GOT3 (cell line): ENCODE results near the gene PAPLN.

Source experiments
- DNase-seq: peaks from one replicate; lab custom pipeline; 2025; ENCODE audit warnings: mixed read lengths; lab: John Stamatoyannopoulos, UW

PAPLN gene

DNA sequence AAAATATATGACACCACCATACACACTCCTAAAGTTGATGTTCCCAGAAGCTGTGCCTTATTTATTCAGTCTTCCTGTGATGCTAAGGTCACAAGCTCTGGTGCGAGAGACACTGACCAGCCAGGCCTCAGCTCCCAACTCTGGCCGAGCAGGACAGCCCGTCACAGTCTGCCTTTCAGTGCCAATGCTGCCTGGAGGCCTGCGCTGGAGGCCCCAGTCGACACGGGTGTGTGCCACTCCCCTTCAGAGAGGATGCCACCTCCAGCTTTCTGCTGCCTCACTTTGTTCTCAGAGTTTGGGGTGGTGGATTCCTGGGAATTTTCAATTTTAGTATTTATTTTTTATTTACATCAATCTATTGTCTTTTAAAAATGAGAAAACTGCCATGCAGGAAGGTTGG, 7.3 kb upstream of the PAPLN start:
- DNase-seq = no peak

DNA sequence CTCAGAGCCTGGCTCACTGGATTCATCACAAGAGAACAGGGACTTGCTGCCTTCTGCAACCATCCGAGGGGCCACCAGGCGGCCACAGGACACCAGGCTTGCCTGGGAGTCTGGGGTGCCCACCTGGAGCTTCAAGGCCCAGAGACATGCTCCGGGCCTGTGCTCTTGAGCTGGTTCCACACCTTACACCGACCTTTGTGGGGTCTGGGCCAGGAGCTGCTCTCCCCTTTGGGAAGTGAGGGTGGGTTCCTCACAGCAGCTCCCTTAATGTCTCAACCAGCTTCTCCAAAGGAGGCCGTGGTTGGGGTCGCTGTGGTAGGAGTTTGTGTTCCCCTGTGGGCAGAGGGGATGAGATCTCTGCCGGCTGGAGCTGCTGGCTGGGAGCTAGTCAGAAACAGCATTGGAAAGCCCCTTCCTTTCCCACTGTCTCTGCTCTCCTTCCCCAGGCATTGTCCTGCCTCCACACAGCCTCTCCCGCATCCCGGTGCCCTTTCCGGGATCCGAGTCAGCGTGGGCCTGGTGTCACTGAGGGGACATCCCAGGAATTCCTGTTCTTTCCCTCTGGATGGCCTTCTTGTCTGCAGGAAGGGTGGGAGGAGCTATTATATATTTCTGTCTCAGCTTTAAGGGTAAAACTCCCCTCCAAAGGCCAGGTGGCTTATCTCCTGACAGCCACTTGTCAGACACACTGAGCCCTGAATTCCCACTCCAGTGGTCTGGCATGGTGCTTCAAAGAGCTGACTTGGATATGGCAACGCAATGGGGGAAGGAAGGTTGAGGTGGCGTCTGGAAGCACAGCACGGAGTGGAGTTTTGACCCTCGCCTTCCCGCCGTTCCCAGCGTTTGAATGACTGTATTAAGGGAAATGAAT, 5.1 kb upstream of the PAPLN start:
- no peak for DNase-seq

DNA sequence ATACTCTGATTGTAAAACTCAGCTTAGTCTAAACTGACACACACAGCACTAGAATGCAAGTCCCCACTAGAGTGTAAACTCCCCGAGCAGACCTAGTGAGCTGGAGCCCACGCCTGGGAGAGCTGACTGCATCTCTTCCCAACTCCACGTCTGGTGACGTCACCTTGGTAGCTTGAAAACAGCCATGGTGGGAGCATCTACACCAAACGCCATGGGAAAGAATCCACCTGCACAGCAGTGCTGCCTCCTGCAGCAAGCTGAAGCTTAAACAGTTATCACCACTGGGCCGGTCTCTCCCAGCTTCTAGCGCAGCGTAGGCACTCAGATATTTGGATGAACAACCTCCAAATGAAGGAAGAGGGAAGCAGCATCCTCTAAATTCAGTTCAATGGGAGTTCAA, 4.3 kb upstream of the PAPLN start:
- DNase-seq = no peak

DNA sequence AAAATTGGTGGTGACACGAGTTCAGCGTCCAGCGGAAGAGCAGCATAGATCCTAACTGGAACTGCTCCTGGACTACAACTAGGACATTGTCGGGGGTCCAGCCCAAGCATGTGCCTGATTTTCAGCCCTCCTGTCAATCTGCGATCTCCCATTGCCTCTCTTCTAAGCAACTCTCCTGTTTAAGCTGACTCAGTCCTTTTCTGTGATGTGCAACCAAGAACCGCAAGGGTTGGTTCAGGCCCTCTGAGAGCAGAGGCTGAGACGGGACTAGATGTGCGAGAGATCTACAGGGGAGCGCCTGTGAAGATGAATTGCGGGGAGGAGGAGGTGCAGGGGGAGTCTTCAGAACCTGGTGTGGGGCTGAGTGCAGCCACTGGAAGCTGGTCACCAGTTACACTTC, 3.7 kb upstream of the PAPLN start:
- no peak for DNase-seq

DNA sequence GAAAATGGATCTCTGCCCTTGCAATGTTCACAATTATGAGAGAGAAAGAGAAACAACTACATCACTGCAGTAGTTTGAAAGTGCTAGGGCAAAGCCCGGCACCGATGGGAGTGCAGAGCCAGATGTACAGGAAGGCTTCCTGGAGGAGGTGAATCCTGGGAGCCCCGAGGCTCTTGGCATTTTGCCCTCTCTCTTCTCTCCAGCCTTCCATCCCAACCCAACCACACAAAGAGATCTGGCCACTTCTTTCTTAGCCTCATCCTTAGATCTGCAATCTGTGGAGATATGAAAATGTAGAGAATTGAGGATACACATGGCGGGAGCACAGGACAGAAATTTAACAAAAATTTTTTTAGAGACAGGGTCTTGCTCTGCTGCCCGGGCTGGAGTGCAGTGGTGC, 3.3 kb upstream of the PAPLN start:
- DNase-seq = no peak

DNA sequence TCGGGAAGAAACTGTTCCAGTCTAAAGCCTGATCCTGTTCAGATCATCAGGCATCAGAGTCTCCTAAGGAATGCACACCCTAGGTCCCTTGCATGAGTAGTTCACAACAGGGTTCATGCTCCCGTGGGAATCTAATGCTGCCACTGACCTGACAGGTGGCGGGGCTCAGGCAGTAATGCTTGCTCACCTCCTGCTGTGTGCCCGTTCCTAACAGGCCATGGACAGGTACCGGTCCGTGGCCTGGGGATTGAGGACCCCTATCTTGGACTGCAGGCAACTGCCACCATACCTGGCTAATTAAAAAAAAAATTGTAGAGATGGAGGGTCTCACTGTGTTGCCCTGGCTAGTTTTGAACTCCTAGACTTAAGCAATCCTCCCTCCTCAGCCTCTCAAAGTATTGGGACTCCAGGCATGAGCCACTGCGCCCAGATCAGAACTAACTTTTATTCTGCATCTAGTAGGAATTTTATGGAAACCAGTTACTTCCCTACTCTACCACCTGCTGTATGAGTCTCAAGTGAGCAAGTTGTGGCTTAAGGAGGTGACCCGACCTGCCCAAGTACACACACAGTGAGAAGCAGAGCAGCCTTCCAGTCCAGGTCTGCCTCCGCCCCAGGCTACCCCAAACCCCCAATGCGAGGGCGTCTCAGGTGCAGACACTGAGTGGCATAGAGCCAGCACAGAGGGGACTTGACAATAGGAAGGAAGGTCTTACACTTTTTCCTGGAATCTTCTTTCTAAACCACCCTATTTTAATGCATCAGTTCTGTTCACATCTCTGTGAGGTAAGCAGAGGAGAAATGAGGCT, 2.5 kb upstream of the PAPLN start:
- no peak for DNase-seq

DNA sequence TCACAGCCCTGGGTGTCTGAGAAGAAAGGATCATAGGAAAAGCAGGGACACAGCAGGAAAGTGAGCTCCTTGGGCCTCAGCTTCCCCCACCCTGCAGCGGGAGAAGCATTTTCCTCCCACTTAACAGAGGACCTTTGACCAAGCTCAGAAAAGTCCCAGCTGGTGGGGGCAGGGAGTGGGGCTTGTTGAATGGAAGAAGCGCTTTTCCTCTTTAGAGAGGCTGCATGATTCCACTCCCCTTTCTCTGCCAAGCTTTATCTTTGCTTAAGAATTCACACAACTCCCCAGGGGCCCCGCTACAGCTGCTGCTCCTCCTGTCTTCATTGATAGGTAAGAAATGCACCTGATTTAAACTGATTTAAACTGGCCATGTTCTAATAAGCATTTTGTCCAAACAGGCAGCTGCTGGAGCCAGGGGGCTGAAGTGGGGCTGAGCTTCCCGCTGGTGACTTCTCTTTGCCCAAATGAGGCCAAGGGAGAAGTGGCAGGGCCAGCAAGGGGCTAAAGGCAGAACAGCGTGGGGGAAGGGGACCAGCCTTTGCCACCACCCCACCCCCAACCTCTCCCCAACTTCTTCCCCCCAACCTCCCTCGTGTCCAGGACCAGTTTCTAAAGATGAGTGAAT, 1.7 kb upstream of the PAPLN start:
- no peak for DNase-seq

DNA sequence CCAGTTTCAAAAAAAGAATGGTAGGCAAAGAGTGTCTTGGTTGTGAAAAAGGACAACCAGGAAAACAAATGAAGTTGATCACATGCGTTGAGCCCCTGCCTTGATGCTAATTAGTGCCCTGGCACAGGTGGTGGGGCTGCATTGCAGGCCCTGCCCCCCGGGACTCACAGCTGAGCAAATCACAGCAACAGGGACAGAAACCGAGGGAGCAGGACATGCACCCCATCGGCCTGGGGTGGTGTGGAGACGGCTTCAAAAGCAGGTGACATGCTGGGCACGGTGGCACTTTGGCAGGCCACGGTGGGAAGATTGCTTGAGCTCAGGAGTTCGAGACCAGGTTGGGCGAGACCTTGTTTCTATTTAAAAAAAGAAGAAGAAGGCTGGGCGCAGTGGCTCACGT, 1.1 kb upstream of the PAPLN start:
- DNase-seq = no peak

DNA sequence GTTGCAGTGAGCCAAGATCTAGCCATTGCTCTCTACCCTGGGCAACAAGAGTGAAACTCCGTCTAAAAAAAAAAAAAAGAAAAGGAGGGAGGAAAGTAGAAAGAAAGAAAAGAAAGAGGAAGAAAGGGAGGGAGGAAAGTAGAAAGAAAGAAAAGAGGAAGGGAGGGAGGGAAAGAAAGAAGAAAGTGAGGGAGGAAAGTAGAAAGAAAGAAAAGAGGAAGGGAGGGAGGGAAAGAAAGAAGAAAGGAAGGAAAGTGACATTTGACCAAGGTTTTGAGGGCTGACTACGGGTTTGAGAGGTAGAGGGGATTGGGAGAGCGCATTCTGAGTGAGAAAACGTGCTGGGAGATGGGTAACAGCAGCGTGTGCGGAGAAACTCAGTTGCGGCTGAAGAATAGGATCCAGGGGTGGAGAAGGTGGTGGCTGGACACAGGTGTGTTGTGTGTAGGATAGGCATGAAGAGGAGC, 521 bp upstream of the PAPLN start:
- DNase-seq = no peak

DNA sequence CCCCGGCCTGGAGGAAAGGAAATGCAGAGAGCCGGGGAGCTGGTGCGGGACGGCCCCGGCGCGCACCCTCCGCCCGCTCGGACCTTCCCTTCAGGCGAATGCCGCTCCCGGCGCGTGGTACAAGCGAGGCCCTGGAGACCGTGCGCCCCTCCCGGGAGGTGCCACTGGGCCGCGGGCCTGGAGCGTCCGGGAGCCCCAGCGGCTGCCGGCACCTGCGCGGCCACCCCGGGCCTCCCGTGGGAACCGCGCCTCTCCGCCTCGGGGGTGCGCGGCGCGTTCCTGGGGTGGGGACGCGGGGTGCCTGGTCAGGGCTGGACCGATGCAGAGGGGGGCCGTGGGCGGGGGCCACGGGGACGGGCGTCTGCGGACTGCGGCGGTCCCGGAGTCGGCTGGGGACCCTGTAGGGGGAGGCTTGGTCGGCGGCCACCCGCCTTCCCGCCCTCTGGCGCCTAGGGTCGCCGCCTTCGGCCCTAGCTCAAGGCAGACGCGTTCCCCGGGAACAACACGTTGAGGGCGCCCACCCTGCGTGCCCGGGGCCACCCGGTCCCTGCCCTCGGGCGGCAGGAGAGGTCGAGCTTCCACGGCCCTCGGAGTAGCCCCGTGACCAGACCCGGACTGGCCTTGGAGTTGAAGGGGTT, 599 bp downstream of the PAPLN start:
- no peak for DNase-seq

DNA sequence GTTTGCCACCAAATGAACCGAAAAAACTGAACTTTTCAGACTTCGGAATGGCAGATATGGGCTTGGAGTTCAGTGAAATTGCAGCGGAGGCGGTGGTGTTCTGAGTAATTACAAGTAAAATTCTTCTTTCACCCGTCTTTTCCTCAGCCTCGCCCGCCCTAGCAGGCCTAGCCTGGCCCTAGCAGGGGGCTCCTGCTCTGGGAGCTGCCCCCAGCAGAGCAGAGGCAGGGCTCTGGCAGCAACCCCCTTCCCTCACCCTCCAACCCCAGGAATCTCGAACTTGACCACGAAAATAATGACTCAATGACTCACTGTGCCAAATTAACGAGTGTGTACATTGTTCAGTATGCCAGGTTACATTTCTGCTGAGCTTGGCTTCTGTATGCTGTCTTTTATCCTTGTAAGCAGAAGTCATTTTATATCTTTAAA, 1.1 kb downstream of the PAPLN start:
- no peak for DNase-seq

DNA sequence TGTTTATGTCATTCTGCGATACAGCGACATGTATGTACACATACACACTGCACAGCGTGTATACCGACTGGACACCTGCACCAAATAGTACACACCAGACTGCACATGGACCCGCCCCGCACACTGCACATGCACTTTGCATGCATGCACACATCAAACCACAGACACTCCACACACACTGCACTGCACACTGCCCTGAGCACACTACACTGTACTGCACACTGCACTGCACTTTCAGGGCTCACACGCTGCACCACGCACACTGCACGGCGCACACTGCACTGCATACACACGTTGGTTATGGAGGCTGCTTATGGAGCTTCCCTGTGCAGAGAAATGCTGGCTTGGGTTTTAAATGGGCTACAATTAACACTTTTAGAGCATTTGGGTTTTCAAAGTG, 1.6 kb downstream of the PAPLN start:
- DNase-seq = no peak

DNA sequence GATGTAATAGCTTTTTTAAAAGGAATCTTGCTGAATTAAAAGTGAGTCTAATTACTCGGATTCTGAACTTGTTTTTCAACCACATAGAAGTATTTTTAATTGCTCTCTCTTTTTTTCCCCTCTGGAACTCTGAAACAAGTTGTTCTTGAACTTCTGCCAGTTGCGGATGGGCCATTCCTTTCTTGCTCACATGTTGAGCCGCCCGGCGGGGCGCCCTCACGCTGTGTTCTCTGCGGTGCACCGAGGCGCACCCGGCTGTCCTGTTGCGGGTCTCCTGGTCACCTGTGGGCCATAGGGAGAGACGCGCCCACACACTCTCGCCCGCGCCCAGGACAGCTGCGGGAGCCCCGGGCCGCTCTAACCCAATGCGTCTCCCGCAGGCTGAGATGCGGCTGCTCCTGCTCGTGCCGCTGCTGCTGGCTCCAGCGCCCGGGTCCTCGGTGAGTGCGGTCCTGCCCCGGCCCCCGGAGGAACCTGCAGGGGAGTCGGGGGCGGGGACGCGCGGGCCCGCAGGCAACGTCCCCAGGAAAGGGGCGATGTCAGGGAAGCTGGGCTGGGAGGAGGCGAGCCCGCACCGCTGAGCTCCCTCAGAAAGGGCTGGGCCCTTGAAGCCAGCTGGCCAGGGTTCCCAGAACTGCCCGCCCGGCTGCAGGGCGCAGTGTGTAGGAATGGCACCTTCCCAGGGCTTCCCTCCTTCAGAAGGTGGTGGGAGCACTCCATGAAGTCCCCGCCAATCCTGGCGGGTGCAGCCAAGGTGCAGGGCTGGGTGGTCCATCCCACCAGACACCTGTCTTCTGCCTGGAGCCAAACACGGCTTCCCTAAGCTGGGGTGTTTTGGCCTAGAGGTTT, 2.3 kb downstream of the PAPLN start:
- no peak for DNase-seq

DNA sequence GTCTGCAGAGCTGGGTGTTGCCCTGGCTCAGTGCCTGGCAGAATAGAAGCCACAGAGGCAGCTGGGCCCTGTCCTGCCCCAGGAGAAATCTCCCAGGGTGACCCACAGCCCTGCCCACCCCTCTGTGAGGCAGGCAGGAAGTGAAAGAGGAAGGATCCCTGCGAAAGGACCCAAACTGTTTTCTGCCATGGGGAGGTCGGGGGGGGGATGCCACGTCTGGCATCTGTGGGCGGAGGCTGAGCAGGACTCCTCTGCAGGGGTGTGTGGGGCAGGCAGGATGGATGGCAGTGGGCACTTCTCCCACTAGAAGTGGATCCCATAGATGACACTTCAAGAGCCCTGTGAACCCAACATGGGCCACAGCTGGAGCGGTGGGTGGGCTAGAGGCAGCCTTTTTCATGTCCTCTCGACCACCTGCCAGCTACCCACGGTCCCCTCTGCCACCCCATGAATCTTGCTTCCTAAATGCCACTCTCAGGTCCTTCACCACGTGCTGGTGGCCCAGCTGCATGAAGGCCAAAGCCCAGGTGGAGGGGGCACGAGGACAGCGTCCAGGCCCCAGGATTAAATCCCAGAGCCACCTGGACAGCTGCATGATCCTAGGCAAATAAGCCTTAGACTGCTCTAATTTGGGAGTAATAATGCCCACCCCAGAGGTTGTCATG, 3.6 kb downstream of the PAPLN start:
- DNase-seq = no peak

DNA sequence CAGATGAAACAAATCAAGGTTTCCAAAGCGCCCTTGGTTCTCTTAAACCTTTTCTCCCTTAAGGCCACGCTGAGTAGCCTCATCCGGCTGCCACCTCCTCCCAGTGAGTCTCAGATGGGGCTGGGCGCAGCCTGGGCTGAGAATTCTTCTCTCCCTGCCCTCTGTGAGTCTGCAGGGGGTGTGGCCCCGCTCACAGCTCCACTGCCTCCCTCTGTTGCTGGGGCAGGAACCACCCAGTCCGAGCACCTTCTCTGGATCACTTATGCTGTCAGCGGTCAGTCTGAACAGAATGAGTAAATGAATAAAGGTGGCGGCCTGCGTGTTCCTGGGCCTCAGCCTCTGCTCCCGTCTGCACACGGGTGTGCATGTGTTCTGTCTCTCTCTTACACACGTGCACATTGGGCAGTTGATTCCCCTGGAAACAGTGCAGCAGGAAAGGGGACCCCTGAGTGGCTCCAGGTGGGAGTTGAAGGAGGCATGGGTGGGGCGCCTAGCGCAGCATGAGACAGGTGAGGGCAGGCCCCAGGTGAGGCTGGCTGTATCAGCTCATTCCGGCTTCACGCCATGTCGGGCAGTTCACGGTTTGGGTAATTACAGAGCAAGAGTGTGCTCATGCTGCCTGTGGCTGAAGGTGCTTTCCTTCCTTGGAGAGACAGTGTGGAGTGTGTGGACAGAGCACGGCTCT, 4.3 kb downstream of the PAPLN start:
- no peak for DNase-seq

DNA sequence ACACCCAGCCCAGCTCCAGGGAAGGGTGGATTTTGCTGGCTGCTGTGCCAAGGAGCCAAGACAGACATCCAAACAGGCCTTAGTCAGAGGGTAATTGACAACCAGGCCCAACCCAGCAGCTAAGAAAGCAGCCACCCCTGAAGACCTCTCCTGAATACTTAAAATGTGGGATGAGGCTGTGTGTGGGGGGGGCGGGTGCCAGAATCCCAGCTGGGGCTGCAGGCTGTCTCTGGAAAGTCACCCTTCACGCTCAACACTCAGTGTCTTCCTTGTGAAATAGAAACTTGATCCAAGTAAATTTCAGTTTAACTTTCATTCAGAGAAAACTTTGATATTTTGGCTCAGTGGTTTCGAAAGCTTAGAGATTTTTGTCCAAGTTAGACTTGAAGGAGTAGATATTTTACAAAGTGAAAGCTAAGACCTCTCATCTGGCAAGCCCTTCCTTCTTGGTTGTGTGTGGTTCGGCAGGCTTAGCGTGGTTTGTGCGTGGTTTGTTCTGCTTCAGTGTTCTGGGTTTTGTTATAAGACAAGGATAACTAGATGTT, 5.1 kb downstream of the PAPLN start:
- DNase-seq = no peak

DNA sequence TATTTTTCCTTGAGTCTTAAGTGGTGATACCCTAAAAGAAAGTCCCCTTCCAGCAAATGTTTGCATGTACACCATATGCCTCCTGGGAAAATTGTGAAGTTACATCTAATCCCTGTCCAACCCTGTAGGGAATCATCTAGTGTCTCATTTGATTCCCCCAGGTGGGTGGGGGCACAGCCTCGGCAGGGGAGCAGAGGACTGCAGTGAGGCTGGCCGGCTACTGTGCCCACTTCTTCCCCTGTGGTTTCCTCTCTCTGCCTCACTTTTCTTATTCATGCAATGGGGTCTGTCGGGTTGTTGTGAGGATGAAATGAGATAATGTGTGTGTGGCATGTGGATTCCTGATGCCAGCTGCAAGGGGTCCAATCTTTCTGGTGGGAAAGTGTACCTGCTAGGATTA, 6.0 kb downstream of the PAPLN start:
- no peak for DNase-seq

DNA sequence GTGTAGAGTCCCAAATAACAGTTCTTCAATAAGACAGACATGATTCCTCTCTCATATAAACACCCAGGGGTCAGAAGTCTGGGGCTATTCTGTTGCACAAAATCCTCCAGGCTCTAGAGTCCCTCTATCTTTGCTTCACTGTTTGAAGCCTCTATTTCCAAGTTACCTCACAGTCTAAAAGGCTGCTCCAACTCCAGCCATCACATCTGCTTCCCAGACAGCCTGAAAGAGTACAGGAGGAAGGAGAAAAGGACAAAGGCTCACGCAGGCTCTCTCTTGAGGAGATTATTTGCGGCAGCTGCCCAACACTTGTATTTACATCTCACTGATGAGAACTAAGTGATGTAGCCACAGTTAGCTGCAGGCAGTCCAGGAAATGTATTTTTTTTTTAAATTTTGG, 6.4 kb downstream of the PAPLN start:
- no peak for DNase-seq

DNA sequence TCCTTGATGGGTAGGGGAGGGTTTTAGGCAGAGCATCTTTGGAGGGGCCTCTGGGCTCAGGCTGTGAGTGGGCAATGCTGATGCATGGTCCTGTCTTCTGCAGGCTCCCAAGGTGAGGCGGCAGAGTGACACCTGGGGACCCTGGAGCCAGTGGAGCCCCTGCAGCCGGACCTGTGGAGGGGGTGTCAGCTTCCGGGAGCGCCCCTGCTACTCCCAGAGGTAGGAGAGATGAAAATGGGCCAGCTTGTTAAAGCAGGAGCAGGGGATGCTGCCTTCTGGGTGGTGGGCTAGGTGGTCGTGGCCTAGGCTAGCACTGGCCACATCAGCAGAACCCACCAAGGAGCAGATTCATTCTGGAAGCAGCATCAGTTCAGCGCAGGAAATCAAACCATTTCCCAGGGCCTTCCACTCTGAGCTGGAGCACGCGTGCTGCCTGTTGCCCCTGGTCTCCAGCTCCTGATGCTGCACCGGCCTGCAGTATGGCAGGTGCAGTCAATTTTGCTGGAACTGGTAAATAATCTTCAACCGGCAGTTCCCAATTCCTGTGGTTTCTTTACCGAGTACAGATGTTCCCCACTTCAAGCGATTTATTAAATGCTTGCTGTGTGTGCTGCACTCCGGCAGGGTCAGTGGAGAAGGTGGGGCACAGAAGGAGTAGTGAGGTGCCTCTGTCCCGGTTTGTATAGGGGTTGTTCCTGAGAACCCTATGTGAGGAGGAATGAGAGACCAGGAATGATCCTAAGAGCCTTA, 7.4 kb downstream of the PAPLN start:
- DNase-seq = no peak
